Activated naive CD4-positive, alpha-beta T cell treated with anti-CD3 and anti-CD28 coated beads for 36 hours (primary cell): ENCODE results near the gene FOXP1. TPM values are rescaled to one million over a fixed set of nuclear protein-coding genes. Genes with fewer than 3 reads are reported as not detected.
A peak's percentile ranks its signal among the peaks of the same experiment; 100 is the strongest.

Experiments used
- CTCF ChIA-PET: fragments of 350-600 bp; sonication (Branson Sonifier 250); formaldehyde crosslinking; loops from one replicate; lab custom pipeline; 2021; ENCODE audit warnings: antibody characterized with exemption; lab: Charles Lee
- DNase-seq: peaks from one replicate; pipeline ENCODE4 v3.0.0-alpha.2; 2020
- H3K27ac Mint-ChIP-seq: one replicate; pipeline ENCODE4 v1.8.0; 2021; ENCODE audit warnings: mild to moderate bottlenecking, mixed read lengths
- H3K27me3 Mint-ChIP-seq: one replicate; pipeline ENCODE4 v1.8.0; 2021; ENCODE audit warnings: low read depth, mixed read lengths
- H3K36me3 Mint-ChIP-seq: one replicate; pipeline ENCODE4 v1.8.0; 2021; ENCODE audit warnings: low read depth, mixed read lengths
- H3K4me1 Mint-ChIP-seq: one replicate; pipeline ENCODE4 v1.8.0; 2021; ENCODE audit warnings: low read depth, mixed read lengths
- H3K4me3 Mint-ChIP-seq: one replicate; pipeline ENCODE4 v1.8.0; 2021; ENCODE audit warnings: mild to moderate bottlenecking, moderate library complexity, mixed read lengths
- H3K9me3 Mint-ChIP-seq: one replicate; pipeline ENCODE4 v1.8.0; 2021; ENCODE audit warnings: mixed read lengths
- intact Hi-C: fragments of 100-400 bp; cut with micrococcal nuclease; formaldehyde crosslinking; loops from one replicate; pipeline ENCODE4 v1.15.1; 2023
- total RNA-seq, 2 experiments: library from RNA; stranded (reverse); gene quantifications; one replicate each; pipeline ENCODE4 v1.2.3, GENCODE V29; 2021

Gene FOXP1
- total RNA-seq, 2 experiments from 2014 or later: 95.2 to 97.4 TPM

- no peaks in the 10 kb centered on the region for H3K27me3 Mint-ChIP-seq
- no peak for DNase-seq
- intact Hi-C loops: no loop called here
- H3K9me3 Mint-ChIP-seq: no peaks in the 10 kb centered on the region
- H3K36me3 Mint-ChIP-seq: peaks cover 6% of the 10 kb centered on the region
- H3K27ac Mint-ChIP-seq: no peak overlapping the region
- H3K4me3 Mint-ChIP-seq: no peak overlapping the region
- peaks cover 75% of the 10 kb centered on the region for H3K4me1 Mint-ChIP-seq
- CTCF ChIA-PET: interaction anchor here (0.6 to 4.6 kb wide), 2 partner anchors 13 to 80 kb away, joined by 4 to 25 read pairs; no protein-coding TSS in a partner anchor
These were observed 85.5 kb downstream of the FOXP1 start for GRCh38 chr3:71497971-71498444.

- Mint-ChIP-seq H3K27ac (no peak overlapping the region), H3K9me3 (no peaks in the 10 kb centered on the region), H3K36me3 (peaks cover 10% of the 10 kb centered on the region), H3K27me3 (no peaks in the 10 kb centered on the region), H3K4me1 (peaks cover 78% of the 10 kb centered on the region), H3K4me3 (no peak overlapping the region)
- CTCF ChIA-PET: interaction anchor here (0.6 to 4.6 kb wide), 4 partner anchors 9 to 102 kb away, joined by 3 to 25 read pairs (median 4); no protein-coding TSS in a partner anchor
- DNase-seq: no peak
- intact Hi-C loops: no loop called here
These were observed 86.1 kb downstream of the FOXP1 start for GRCh38 chr3:71497367-71497897.

- peak overlapping the region; percentile 73 for H3K27ac Mint-ChIP-seq
- CTCF ChIA-PET: interaction anchor here (0.9 to 4.6 kb wide), 4 partner anchors 8 to 98 kb away, joined by 3 to 25 read pairs (median 4); no protein-coding TSS in a partner anchor
- H3K4me1 Mint-ChIP-seq: peaks cover 83% of the 10 kb centered on the region
- H3K27me3 Mint-ChIP-seq: no peaks in the 10 kb centered on the region
- peaks cover 6% of the 10 kb centered on the region for H3K9me3 Mint-ChIP-seq
- peak overlapping the region; percentile 49 for H3K4me3 Mint-ChIP-seq
- DNase-seq: peak; percentile 43
- peaks cover 16% of the 10 kb centered on the region for H3K36me3 Mint-ChIP-seq
- intact Hi-C loops: no loop called here
These were observed 87.6 kb downstream of the FOXP1 start for GRCh38 chr3:71495708-71496472.

- DNase-seq: no peak
- H3K4me3 Mint-ChIP-seq: no peak overlapping the region
- H3K4me1 Mint-ChIP-seq: peaks cover 86% of the 10 kb centered on the region
- H3K36me3 Mint-ChIP-seq: peaks cover 13% of the 10 kb centered on the region
- H3K27me3 Mint-ChIP-seq: no peaks in the 10 kb centered on the region
- peaks cover 6% of the 10 kb centered on the region for H3K9me3 Mint-ChIP-seq
- CTCF ChIA-PET: interaction anchor here (0.9 to 4.6 kb wide), 3 partner anchors 10 to 52 kb away, joined by 3 to 25 read pairs (median 5); no protein-coding TSS in a partner anchor
- intact Hi-C loops: loop anchor here (5.0 kb wide), 2 partner anchors 367 to 427 kb away; no protein-coding TSS in a partner anchor
- H3K27ac Mint-ChIP-seq: no peak overlapping the region
These were observed 89.3 kb downstream of the FOXP1 start for GRCh38 chr3:71494212-71494611.

GRCh38 chr3:71492974-71493771, 90.4 kb downstream of the FOXP1 start:
- CTCF ChIA-PET: interaction anchor here (4.6 kb wide), 1 partner anchor 18 kb away, joined by 25 read pairs; no protein-coding TSS in a partner anchor
- Mint-ChIP-seq H3K9me3 (peaks cover 6% of the 10 kb centered on the region), H3K36me3 (peaks cover 13% of the 10 kb centered on the region), H3K27me3 (no peaks in the 10 kb centered on the region), H3K4me1 (peaks cover 86% of the 10 kb centered on the region), H3K4me3 (peak overlapping the region; percentile 73), H3K27ac (peak overlapping the region; percentile 91)
- intact Hi-C loops: loop anchor here (1.0 to 5.0 kb wide), 5 partner anchors 15 to 426 kb away; no protein-coding TSS in a partner anchor
- no peak for DNase-seq

GRCh38 chr3:71492566-71492965, 91.0 kb downstream of the FOXP1 start:
- Mint-ChIP-seq H3K4me1 (peaks cover 86% of the 10 kb centered on the region), H3K27me3 (no peaks in the 10 kb centered on the region), H3K9me3 (peaks cover 6% of the 10 kb centered on the region), H3K27ac (peak overlapping the region; percentile 91), H3K36me3 (peaks cover 13% of the 10 kb centered on the region), H3K4me3 (peak overlapping the region; percentile 73)
- CTCF ChIA-PET: no interaction called here
- intact Hi-C loops: loop anchor here (2.0 to 5.0 kb wide), 3 partner anchors 365 to 425 kb away; no protein-coding TSS in a partner anchor
- DNase-seq: peak; percentile 42

GRCh38 chr3:71491154-71491752, 92.3 kb downstream of the FOXP1 start:
- intact Hi-C loops: loop anchor here (2.0 to 5.0 kb wide), 6 partner anchors 98 to 480 kb away; no protein-coding TSS in a partner anchor
- peaks cover 13% of the 10 kb centered on the region for H3K36me3 Mint-ChIP-seq
- CTCF ChIA-PET: interaction anchor here (0.8 to 1.5 kb wide), 4 partner anchors 21 to 112 kb away, joined by 3 to 7 read pairs (median 4); no protein-coding TSS in a partner anchor
- no peak overlapping the region for H3K4me3 Mint-ChIP-seq
- H3K27ac Mint-ChIP-seq: peak overlapping the region; percentile 78
- peaks cover 6% of the 10 kb centered on the region for H3K9me3 Mint-ChIP-seq
- H3K27me3 Mint-ChIP-seq: no peaks in the 10 kb centered on the region
- peaks cover 86% of the 10 kb centered on the region for H3K4me1 Mint-ChIP-seq
- DNase-seq: no peak

- peaks cover 13% of the 10 kb centered on the region for H3K36me3 Mint-ChIP-seq
- peak overlapping the region; percentile 88 for H3K27ac Mint-ChIP-seq
- H3K9me3 Mint-ChIP-seq: peaks cover 6% of the 10 kb centered on the region
- H3K4me3 Mint-ChIP-seq: no peak overlapping the region
- DNase-seq: no peak
- intact Hi-C loops: loop anchor here (1.0 to 5.0 kb wide), 10 partner anchors 34 to 480 kb away; no protein-coding TSS in a partner anchor
- peaks cover 86% of the 10 kb centered on the region for H3K4me1 Mint-ChIP-seq
- CTCF ChIA-PET: interaction anchor here (0.6 to 1.5 kb wide), 6 partner anchors 21 to 116 kb away, joined by 3 to 7 read pairs (median 4); no protein-coding TSS in a partner anchor
- H3K27me3 Mint-ChIP-seq: no peaks in the 10 kb centered on the region
These were observed 92.8 kb downstream of the FOXP1 start for GRCh38 chr3:71490692-71491091.

GRCh38 chr3:71489315-71489761, 94.2 kb downstream of the FOXP1 start:
- no peaks in the 10 kb centered on the region for H3K27me3 Mint-ChIP-seq
- peaks cover 88% of the 10 kb centered on the region for H3K4me1 Mint-ChIP-seq
- intact Hi-C loops: loop anchor here (1.0 kb wide), 2 partner anchors 45 to 94 kb away; partner anchors contain the start of gene FOXP1
- H3K9me3 Mint-ChIP-seq: peaks cover 6% of the 10 kb centered on the region
- peaks cover 13% of the 10 kb centered on the region for H3K36me3 Mint-ChIP-seq
- CTCF ChIA-PET: interaction anchor here (0.5 to 1.5 kb wide), 3 partner anchors 17 to 153 kb away, joined by 3 to 5 read pairs (median 4); no protein-coding TSS in a partner anchor
- H3K4me3 Mint-ChIP-seq: peak overlapping the region; percentile 67
- peak; percentile 35 for DNase-seq
- peak overlapping the region; percentile 88 for H3K27ac Mint-ChIP-seq

- CTCF ChIA-PET: interaction anchor here (1.0 to 1.2 kb wide), 2 partner anchors 18 to 91 kb away, joined by 4 read pairs; no protein-coding TSS in a partner anchor
These were observed 94.6 kb downstream of the FOXP1 start for GRCh38 chr3:71488882-71489281.

GRCh38 chr3:71488391-71488809, 95.1 kb downstream of the FOXP1 start:
- Mint-ChIP-seq H3K9me3 (peaks cover 6% of the 10 kb centered on the region), H3K4me1 (peaks cover 91% of the 10 kb centered on the region), H3K36me3 (peaks cover 13% of the 10 kb centered on the region), H3K27me3 (no peaks in the 10 kb centered on the region), H3K27ac (peak overlapping the region; percentile 86), H3K4me3 (peak overlapping the region; percentile 64)
- intact Hi-C loops: no loop called here
- CTCF ChIA-PET: interaction anchor here (0.7 to 1.2 kb wide), 3 partner anchors 9 to 91 kb away, joined by 3 to 4 read pairs (median 4); no protein-coding TSS in a partner anchor
- DNase-seq: no peak

More at GRCh38 chr3:71488882-71489281, 94.6 kb downstream of the FOXP1 start:
- H3K4me3 Mint-ChIP-seq: peak overlapping the region; percentile 67
- peaks cover 6% of the 10 kb centered on the region for H3K9me3 Mint-ChIP-seq
- no peaks in the 10 kb centered on the region for H3K27me3 Mint-ChIP-seq
- intact Hi-C loops: loop anchor here (1.0 kb wide), 2 partner anchors 45 to 94 kb away; partner anchors contain the start of gene FOXP1
- H3K4me1 Mint-ChIP-seq: peaks cover 89% of the 10 kb centered on the region
- no peak for DNase-seq
- H3K27ac Mint-ChIP-seq: peak overlapping the region; percentile 88
- peaks cover 13% of the 10 kb centered on the region for H3K36me3 Mint-ChIP-seq
